Measurements from ENCODE around the gene TEK. TPM values are rescaled to one million over a fixed set of nuclear protein-coding genes. Genes with fewer than 3 reads are reported as not detected.
"Not testable (repeated sequence)": the region's sequence is repeated elsewhere in the genome, so short reads cannot be mapped to it uniquely, and the experiment has no call there.

The TEK gene
- total and polyA plus RNA-seq, 3 donors from 2014 or later, result 3.2 to 3.9 (median 3.7) TPM

DNA sequence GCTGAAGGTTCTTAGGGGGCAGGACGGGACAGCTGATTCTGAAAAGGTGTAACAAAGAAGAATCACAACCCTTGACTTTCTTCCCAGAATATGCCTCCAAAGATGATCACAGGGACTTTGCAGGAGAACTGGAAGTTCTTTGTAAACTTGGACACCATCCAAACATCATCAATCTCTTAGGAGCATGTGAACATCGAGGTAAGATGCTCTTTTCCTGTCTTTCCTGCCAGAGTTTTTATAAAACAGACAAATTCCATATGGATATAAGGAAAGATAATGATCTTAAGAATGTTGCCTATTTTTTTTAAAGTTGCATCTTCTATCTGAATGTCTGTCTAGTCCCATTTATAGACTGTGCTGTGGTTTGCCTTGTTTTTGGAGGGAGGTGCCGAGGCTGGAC is 100.0 kb downstream of the TEK start:
- no peaks in the 10 kb centered on the region for H3K36me3 ChIP-seq (ENCODE audit: low read depth, missing control alignments)
- H3K4me1 ChIP-seq, result no peaks in the 10 kb centered on the region
- 73 to 75% methylated on average over 3 of the region's 3 CpGs for WGBS, 2 donors
- no peak for TF ChIP-seq POLR2A (IDR thresholded peaks at IDR 0.05)
- intact Hi-C loops (cut with DNase I; ENCODE audit: low total_unique reads), result no loop called here
- no peak for DNase-seq
- no peaks in the 10 kb centered on the region for H3K9me3 ChIP-seq
- no peak overlapping the region for H3K4me3 ChIP-seq
- no peak overlapping the region for H3K27ac ChIP-seq
- H3K27me3 ChIP-seq, result no peaks in the 10 kb centered on the region

DNA sequence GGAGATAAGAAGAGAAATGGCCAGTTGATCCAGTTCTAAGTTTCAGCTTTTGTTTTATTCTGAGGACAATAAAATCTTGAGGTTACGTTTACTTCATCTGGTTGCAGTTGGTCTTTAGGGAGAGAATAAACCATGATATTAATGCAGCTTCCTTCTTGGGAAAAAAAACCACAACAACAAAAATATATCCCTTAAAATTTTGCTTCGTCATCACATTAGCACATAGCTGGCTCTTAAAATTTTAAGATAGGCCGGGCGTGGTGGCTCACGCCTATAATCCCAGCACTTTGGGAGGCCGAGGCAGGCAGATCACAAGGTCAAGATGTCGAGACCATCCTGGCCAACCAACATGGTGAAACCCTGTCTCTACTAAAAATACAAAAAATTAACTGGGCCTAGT is 101.6 kb downstream of the TEK start:
- no peaks in the 10 kb centered on the region for H3K27me3 ChIP-seq
- no peak for TF ChIP-seq CTCF (IDR thresholded peaks at IDR 0.05)
- TF ChIP-seq POLR2A (IDR thresholded peaks at IDR 0.05), result no peak
- H3K27ac ChIP-seq, result no peak overlapping the region
- H3K36me3 ChIP-seq (ENCODE audit: low read depth, missing control alignments), result no peaks in the 10 kb centered on the region
- H3K4me3 ChIP-seq, result no peak overlapping the region
- no peak for DNase-seq
- no peaks in the 10 kb centered on the region for H3K9me3 ChIP-seq
- intact Hi-C loops (cut with DNase I; ENCODE audit: low total_unique reads), result no loop called here
- WGBS, 2 donors, result 93 to 97% methylated on average over 7 of the region's 7 CpGs
- H3K4me1 ChIP-seq, result no peaks in the 10 kb centered on the region

- Histone ChIP-seq H3K36me3 (ENCODE audit: low read depth, missing control alignments) (no peaks in the 10 kb centered on the region), H3K9me3 (no peaks in the 10 kb centered on the region), H3K27me3 (no peaks in the 10 kb centered on the region), H3K4me1 (no peaks in the 10 kb centered on the region), H3K4me3 (no peak overlapping the region), H3K27ac (no peak overlapping the region)
- intact Hi-C loops (cut with DNase I; ENCODE audit: low total_unique reads), result no loop called here
- DNase-seq, result no peak
- no peak for TF ChIP-seq CTCF (IDR thresholded peaks at IDR 0.05)
- no peak for TF ChIP-seq POLR2A (IDR thresholded peaks at IDR 0.05)
- 68 to 74% methylated on average over 4 of the region's 4 CpGs for WGBS, 2 donors
These were observed 103.2 kb downstream of the TEK start for GRCh38 chr9:27212191-27212590.

DNA sequence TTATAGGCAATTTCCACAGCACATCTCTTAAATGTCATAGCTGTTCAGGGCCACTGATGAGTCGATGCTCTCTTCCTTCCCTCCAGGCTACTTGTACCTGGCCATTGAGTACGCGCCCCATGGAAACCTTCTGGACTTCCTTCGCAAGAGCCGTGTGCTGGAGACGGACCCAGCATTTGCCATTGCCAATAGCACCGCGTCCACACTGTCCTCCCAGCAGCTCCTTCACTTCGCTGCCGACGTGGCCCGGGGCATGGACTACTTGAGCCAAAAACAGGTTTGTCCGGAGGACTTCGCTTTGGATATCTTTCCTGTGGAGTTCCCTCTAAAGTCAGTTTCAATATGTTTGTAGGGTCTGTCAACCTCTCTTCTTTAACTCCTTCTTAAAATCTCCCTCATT is 103.6 kb downstream of the TEK start:
- intact Hi-C loops (cut with DNase I; ENCODE audit: low total_unique reads), result no loop called here
- Histone ChIP-seq H3K27me3 (no peaks in the 10 kb centered on the region), H3K4me3 (no peak overlapping the region), H3K36me3 (ENCODE audit: low read depth, missing control alignments) (no peaks in the 10 kb centered on the region), H3K4me1 (no peaks in the 10 kb centered on the region), H3K9me3 (no peaks in the 10 kb centered on the region), H3K27ac (no peak overlapping the region)
- 92 to 96% methylated on average over 14 of the region's 14 CpGs for WGBS, 2 donors
- DNase-seq, result no peak
- TF ChIP-seq POLR2A (IDR thresholded peaks at IDR 0.05) (no peak), CTCF (IDR thresholded peaks at IDR 0.05) (no peak)

DNA sequence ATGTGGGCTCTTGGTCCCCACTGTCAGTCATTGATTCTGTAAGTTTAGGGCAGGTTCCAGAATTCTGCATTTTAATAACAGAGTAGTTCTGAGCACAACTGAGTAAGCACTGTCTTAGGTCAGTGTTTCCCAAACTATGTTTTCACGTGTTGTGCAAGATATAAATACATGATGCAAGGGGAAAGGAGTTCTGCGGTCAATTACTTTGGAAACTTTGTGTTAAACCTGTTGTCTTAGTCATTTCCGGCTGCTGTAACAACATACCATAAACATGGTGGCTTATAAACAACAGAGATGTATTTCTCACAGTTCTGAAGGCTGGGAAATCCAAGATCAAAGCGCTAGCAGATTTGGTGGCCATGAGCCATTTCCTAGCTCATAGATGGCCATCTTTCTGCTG is 118.2 kb downstream of the TEK start:
- H3K27me3 ChIP-seq, result no peaks in the 10 kb centered on the region
- no peak overlapping the region for H3K4me3 ChIP-seq
- no peak overlapping the region for H3K27ac ChIP-seq
- TF ChIP-seq CTCF (IDR thresholded peaks at IDR 0.05), result no peak
- TF ChIP-seq POLR2A (IDR thresholded peaks at IDR 0.05), result no peak
- H3K4me1 ChIP-seq, result no peaks in the 10 kb centered on the region
- no peak for DNase-seq
- 84 to 97% methylated on average over 4 of the region's 4 CpGs for WGBS, 2 donors
- H3K9me3 ChIP-seq, result no peaks in the 10 kb centered on the region
- H3K36me3 ChIP-seq (ENCODE audit: low read depth, missing control alignments), result no peaks in the 10 kb centered on the region
- intact Hi-C loops (cut with DNase I; ENCODE audit: low total_unique reads), result no loop called here

GRCh38 chr9:27239648-27240047 is 130.6 kb downstream of the TEK start:
- not testable (repeated sequence) for H3K27me3 ChIP-seq, H3K4me3 ChIP-seq

More at GRCh38 chr9:27239648-27240047, 130.6 kb downstream of the TEK start:
- H3K9me3 ChIP-seq; H3K4me1 ChIP-seq; H3K36me3 ChIP-seq (ENCODE audit: low read depth, missing control alignments); H3K27ac ChIP-seq; intact Hi-C loops (cut with DNase I; ENCODE audit: low total_unique reads); DNase-seq: not testable (repeated sequence)
- 75 to 81% methylated on average over 7 to 12 of the region's 12 CpGs for WGBS, 2 donors

Measured in testis (tissue), 3 donors.